HG03575 (cell line): ENCODE data around the gene DDX10.
"Not testable (repeated sequence)": the region's sequence is repeated elsewhere in the genome, so short reads cannot be mapped to it uniquely, and the experiment has no call there.

Experiments used
- ATAC-seq: cut with Tn5 transposase; IDR thresholded peaks from one replicate; pipeline ENCODE4 v1.9.1; 2021; ENCODE audit not compliant: unreplicated experiment, insufficient number of reproducible peaks, low FRiP score; ENCODE audit errors: extremely low read depth

Gene DDX10

GRCh38 chr11:108797578-108798100, 132.8 kb downstream of the DDX10 start:
- ATAC-seq, result no peak

- ATAC-seq, result no peak
These were observed 137.6 kb downstream of the DDX10 start for GRCh38 chr11:108802492-108802891.

GRCh38 chr11:108803776-108804175, 138.9 kb downstream of the DDX10 start:
- no peak for ATAC-seq

- ATAC-seq, result no peak
These were observed 139.6 kb downstream of the DDX10 start for GRCh38 chr11:108804511-108804910.

- ATAC-seq, result no peak
These were observed 140.2 kb downstream of the DDX10 start for GRCh38 chr11:108805030-108805429.

- no peak for ATAC-seq
These were observed 142.4 kb downstream of the DDX10 start for GRCh38 chr11:108807262-108807661.

- ATAC-seq, result no peak
These were observed 148.2 kb downstream of the DDX10 start for GRCh38 chr11:108813086-108813485.

- no peak for ATAC-seq
These were observed 153.1 kb downstream of the DDX10 start for GRCh38 chr11:108817976-108818375.

GRCh38 chr11:108818971-108819370, 154.1 kb downstream of the DDX10 start:
- no peak for ATAC-seq

GRCh38 chr11:108819957-108820356, 155.1 kb downstream of the DDX10 start:
- no peak for ATAC-seq

GRCh38 chr11:108823960-108824359, 159.1 kb downstream of the DDX10 start:
- not testable (repeated sequence) for ATAC-seq

- no peak for ATAC-seq
These were observed 159.7 kb downstream of the DDX10 start for GRCh38 chr11:108824545-108824944.

- no peak for ATAC-seq
These were observed 160.5 kb downstream of the DDX10 start for GRCh38 chr11:108825381-108825780.

GRCh38 chr11:108826136-108826535, 161.3 kb downstream of the DDX10 start:
- no peak for ATAC-seq

- no peak for ATAC-seq
These were observed 170.8 kb downstream of the DDX10 start for GRCh38 chr11:108835624-108836023.

GRCh38 chr11:108836541-108836940, 171.7 kb downstream of the DDX10 start:
- ATAC-seq, result no peak

- no peak for ATAC-seq
These were observed 173.4 kb downstream of the DDX10 start for GRCh38 chr11:108838102-108838791.

GRCh38 chr11:108838792-108839105, 173.9 kb downstream of the DDX10 start:
- ATAC-seq, result no peak

GRCh38 chr11:108846009-108846408, 181.1 kb downstream of the DDX10 start:
- no peak for ATAC-seq

- no peak for ATAC-seq
These were observed 182.6 kb downstream of the DDX10 start for GRCh38 chr11:108847298-108847990.

GRCh38 chr11:108851781-108852180, 186.9 kb downstream of the DDX10 start:
- no peak for ATAC-seq
